Femur (tissue), 1 donor: ENCODE results near the gene FTO.
"Not testable (repeated sequence)": the region's sequence is repeated elsewhere in the genome, so short reads cannot be mapped to it uniquely, and the experiment has no call there.

Experiments
- DNase-seq: peaks from one replicate; pipeline ENCODE4 v3.0.0-alpha.2; 2017

Gene FTO

DNA sequence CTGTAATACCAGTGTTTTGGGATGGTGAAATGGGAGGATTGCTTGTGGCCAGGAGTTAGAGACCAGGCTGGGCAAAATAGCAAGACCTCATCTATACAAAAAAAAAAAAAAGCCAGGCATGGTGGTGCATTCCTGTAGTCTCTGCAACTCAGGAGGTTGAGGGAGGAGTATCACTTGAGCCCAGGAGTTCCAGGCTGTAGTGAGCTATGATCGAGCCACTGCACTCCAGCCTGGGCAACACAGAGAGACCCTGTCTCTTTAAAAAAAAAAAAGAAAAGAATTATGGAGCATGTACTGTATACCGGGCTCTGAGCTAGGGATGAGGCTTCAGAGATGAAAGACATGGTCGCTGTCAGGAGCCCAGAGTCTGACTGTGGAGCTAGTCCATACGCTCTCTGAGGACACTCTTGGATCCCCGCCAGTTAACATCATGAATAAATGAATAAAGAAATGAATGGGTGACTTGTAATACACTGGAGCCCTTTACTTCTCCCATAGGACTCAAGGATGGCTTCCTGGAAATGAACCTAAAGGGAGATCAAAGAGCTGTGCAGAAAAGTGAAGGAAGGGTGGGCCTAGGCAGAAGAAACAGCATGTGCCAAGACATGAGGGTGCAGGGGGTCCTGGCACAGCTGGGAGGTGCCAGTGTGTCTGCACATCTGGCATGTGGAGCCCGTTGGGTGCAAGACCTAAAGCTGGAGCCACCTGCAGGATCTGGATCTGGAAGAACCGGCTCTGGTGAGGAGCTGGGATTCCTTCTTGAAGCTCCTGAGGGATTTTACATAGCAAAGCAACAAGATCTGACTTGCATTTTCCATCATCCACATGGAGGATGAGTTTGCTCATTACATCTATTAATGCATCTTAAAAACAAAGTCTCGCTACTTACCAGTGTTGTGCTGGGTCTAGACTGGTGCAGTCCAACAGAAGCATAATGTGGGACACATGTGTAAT is 462.2 kb downstream of the FTO start:
- no peak for DNase-seq

GRCh38 chr16:54169112-54169511 is 465.2 kb downstream of the FTO start:
- DNase-seq, result no peak

DNA sequence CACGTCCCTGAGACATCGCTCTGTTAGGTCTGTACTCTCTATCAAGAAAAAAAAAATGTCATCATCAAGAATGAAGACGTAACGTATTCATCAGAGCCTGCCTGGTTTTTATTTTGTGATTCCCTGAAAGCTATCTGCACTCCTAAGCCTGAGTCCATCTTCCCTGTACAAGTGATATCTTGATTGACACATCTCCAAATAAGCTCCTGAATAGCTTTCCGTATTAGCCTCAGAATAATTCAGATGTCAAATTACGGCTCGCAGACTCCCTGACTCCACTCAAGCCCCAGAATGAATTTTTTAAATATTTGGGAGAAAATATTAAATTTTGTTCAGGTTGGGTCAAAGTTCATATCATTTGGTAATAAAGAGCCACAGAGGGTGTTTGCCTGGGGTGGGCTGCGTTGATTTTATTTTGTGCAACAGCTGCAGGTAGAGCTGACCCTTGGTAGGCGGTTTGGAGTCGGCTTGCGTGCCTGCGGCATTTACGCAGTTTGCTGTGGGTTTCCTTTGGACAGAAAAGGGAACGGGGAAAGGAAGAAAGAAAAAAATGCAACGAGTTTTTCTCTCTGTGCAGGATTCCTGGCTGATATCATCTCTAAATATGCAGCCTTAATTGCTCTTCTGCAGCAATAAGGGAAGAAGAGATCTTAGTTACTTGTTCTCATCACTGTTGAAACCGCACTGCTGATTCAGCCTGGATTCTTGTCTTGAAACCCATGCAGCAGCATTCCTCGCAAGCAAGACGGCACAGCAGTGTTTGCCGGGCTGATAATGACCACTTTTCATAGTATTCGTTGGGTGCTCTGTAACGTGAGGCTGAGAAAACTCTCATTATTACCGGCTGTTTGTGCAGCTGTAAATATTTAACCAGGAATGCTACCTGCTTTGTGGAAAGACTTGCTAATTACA is 467.9 kb downstream of the FTO start:
- DNase-seq, result no peak

GRCh38 chr16:54173490-54173889 is 469.5 kb downstream of the FTO start:
- no peak for DNase-seq

GRCh38 chr16:54174201-54174600 is 470.2 kb downstream of the FTO start:
- DNase-seq, result no peak

DNA sequence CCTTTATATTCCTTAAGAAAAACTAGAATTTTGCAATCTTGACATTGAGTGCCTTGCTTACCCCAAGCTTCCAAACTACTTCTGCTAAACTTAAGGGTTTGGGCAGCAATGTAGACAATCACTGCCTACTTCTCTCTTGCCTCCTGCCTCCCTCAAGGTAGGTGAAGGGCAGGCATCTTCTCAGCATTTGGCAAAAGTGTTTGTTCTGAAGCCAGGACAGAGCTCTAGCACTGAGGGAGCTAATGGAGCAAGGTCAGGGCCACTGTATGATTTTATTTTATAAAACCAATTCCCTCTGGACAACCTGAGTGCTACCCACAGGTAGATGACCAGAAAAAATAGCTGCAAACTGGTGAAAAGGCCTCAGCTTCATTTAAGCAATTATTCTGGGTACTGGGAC is 470.8 kb downstream of the FTO start:
- DNase-seq, result no peak

GRCh38 chr16:54175169-54175551 is 471.2 kb downstream of the FTO start:
- no peak for DNase-seq

DNA sequence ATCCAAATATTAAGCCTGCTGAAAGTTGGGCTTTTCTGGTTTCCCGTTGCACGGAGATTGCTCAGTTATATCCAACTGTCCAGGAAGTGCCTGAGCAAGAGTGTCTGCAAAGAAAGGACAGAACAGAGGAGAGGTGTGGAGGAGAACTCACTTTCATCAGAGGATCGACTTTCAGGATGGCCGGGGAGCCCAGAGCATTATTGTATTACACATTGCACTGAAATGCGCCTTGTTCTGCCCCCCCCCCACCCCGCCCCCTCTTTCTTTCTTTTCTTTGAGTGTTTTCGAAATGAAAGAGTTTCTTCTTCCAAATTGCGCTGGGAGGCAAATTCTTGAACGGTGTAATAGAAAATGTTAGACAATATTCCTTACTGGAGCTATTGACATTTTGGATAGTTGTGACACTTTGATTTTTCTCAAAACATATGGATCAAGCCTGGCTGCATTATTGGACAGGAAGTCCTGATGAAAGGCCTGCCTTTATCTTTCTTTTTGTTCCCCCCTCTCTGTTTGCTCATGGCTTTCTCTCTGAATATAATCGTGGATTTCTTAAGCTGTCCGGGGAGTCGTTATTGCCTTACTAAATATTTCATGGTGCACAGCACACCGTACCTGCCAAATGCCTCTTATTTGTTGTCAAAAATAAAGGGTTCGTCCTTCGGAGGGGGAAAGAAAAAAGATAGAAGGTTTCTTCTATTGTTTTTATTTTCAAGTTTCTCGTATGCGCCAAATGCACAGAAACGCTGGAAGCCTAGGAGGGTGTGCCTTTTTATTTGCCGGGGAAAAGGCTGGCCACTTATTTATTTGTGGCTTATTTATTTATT is 471.8 kb downstream of the FTO start:
- DNase-seq, result no peak

DNA sequence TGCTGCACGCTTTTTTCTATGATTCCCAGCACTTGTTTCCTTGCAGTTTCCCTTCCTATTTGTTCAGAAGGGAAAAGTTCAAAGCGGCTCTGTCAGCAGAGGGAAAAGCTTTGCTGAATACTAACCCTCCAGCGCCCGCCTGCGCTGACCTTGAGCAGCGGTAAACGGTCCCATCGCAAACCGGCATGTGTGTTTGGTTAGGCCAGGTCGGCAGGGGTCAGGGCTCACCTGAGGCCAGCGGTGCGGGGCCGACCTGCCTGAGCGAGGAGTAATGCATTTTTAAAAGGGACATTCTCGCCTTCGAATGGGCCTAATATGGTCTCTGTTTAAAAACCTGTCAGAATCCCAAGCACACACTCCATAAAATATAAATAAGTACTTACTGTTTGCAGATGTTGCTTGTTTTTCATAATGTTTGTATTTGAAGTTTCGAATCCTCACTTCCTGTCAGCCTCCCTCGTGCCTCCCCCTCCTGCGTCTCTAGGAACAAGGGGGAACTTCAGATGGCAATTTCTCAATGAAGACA is 472.5 kb downstream of the FTO start:
- no peak for DNase-seq

DNA sequence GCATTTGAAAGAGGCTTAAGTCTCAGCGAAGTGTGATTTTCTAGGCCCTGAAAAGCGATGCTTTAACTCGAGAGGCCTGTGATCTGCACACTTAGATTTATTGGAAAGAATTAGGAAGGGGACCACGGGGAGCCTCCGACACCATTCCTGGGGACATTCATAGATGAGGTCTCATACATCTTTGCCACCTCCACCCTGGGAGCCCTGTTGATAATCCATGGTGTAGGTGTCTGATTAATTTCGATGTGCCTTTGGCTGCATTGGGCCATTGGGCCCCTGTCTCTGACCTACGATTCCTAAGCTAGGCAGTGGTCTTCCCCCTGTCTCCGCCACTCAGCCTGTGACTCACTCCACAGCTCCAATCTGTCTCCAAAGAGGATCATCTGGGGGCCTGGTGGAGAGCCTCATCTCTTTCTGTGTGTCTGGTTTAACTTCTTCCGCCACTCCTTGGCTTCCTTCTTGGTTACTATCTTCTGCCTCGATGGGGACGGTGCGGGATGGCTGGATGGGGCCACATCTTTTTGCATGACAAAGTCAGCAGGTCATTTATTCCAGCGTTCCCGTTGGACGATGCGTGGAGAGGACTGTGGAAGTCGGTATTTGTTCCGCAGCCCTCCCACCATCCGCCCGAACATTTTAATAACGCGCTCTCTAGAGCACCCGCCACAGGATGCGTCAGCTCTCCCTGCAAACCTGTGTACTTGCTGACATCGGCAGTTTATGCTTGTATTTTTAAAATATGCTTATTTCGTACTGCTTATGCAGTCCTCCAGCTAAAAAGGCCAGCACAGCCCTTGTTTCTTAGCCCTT is 473.3 kb downstream of the FTO start:
- DNase-seq, result no peak

DNA sequence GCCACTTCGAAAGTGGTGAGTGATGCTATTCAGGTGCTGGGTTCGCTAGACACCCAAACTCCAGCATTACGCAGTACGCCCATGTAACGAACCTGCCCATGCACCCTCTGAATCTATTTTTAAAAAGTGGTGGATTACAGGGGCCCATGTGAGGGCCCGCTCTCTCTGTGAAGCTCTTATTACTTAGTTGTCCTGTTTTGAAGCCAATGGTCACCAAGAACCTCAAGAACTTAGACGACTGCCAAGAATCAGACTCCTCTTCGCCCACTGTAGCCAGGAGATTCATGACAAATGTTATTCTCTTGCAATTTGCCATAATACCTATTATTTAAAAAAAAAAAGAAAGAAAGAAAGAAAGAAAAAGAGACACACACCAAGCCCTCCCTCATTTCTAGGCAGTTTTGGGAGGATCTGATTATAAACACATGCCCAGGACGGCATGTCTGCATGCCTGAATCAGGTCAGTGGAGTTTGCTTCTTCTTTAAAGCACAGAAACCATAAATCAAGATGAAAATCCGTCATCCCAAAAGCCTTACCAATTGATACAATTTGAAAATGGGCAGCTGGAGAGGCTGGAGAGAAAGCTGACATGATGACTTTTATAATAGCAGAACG is 474.0 kb downstream of the FTO start:
- no peak for DNase-seq

GRCh38 chr16:54178478-54178976 is 474.6 kb downstream of the FTO start:
- no peak for DNase-seq

GRCh38 chr16:54180421-54181359 is 476.7 kb downstream of the FTO start:
- DNase-seq, result no peak

DNA sequence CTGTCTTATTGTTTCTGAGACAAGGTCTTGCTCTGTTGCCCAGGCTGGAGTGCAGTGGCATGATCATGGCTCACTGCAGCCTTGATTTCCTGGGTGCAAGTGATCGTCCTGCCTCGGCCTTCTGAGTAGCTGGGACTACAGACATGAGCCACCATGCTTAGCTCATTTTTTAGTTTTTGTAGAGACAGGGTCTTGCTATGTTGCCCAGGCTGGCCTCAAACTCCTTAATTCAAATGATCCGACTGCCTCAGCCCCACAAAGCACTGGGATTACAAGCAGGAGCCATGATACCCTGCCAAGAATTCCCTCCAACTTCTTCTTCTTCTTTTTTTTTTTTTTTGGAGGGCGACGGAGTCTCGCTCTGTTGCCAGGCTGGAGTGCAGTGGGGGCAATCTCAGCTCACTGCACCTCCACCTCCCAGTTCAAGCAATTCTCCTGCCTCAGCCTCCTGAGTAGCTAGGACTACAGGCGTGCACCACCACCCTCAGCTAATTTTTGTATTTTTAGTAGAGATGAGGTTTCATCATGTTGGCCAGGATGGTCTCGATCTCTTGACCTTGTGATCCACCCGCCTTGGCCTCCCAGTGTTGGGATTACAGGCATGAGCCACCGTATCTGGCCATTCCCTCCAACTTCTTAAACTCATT is 477.9 kb downstream of the FTO start:
- DNase-seq, result not testable (repeated sequence)

DNA sequence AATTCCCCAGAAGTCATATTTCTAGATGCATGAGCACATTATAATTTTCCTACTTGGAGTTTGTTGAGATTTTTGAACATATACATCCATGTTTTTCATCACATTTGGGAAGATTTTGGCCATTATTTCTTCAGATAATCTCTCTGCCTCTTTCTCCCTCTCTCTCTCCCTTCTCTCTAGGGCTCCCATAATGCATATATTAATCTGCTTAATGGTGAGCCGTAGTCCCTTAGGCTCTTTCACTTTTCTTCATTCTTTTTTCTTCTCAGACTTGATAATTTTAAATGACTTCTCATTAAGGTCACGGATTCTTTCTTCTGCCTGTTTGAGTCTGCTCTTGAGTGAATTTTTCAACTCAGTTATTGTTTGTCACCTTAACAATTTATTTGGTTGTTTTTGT is 481.1 kb downstream of the FTO start:
- DNase-seq, result no peak

DNA sequence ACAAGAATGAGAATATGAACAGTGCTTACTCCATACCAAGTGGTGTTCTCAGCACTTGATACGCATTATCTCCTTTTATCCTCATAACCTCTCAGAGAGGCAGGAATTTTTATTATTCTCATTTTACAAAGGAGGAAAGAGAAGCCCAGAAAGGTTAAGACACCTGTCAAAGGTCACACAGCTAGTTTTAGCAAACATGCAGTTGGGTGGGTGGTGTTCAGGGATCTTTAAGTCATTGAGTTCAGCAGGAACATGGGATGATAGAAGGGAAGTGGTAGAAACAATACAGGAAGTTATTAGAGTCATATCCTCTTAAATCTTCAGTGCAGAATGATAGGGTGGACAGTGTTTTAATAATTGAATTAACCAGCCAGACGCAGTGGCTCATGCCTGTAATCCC is 487.2 kb downstream of the FTO start:
- no peak for DNase-seq

- DNase-seq, result no peak
These were observed 487.6 kb downstream of the FTO start for GRCh38 chr16:54191592-54191991.

- no peak for DNase-seq
These were observed 489.2 kb downstream of the FTO start for GRCh38 chr16:54193013-54193664.
